ENCODE data around the gene KRT71. TPM values are rescaled to one million over a fixed set of nuclear protein-coding genes. Genes with fewer than 3 reads are reported as not detected.

KRT71 gene
- total RNA-seq, 1 experiment from 2014 or later: not detected

- no peak for TF ChIP-seq USF1 (CRISPR knock-in tag; IDR thresholded peaks at IDR 0.05)
These were observed 39.2 kb downstream of the KRT71 start (continued) for GRCh38 chr12:52513736-52514135.

GRCh38 chr12:52508211-52508610, 44.7 kb downstream of the KRT71 start:
- Mint-ChIP-seq H3K4me1 (peaks cover 8% of the 10 kb centered on the region; the same call in 1 of the 2 replicates), H3K27ac (no peak overlapping the region), H3K9me3 (peaks cover 20% of the 10 kb centered on the region), H3K27me3 (ENCODE audit: low read depth) (peaks cover 2% of the 10 kb centered on the region), H3K4me3 (no peak overlapping the region), H3K36me3 (peaks cover 5% of the 10 kb centered on the region; the same call in 1 of the 2 replicates)
- DNase-seq (ENCODE audit: low spot score) (no peak), ATAC-seq (no peak)
- ChIA-PET POLR2A (no interaction called here), CTCF (interaction anchor here (0.9 to 2.4 kb wide), 5 partner anchors 13 to 128 kb away, joined by 4 to 23 read pairs (median 8); no protein-coding TSS in a partner anchor)
- TF ChIP-seq CREB1 (CRISPR knock-in tag; IDR thresholded peaks at IDR 0.05) (no peak), JUN (CRISPR knock-in tag; IDR thresholded peaks at IDR 0.05) (no peak), TEAD1 (CRISPR knock-in tag; IDR thresholded peaks at IDR 0.05) (no peak), GTF2I (CRISPR knock-in tag; conservative IDR thresholded peaks at IDR 0.05) (no peak), ZNF263 (CRISPR knock-in tag; IDR thresholded peaks at IDR 0.05; ENCODE audit: low read depth) (no peak), ZNF416 (CRISPR knock-in tag; IDR thresholded peaks at IDR 0.05) (no peak)

- DNase-seq (ENCODE audit: low spot score): no peak
These were observed 45.9 kb downstream of the KRT71 start for GRCh38 chr12:52506858-52507715.

More at GRCh38 chr12:52506858-52507715, 45.9 kb downstream of the KRT71 start:
- ChIA-PET CTCF (interaction anchor here (0.5 to 2.4 kb wide), 21 partner anchors 11 to 404 kb away, joined by 3 to 23 read pairs (median 4); no protein-coding TSS in a partner anchor), POLR2A (no interaction called here)
- peak; percentile 95 for ATAC-seq
- no peak overlapping the region for H3K4me3 Mint-ChIP-seq
- peaks cover 20% of the 10 kb centered on the region for H3K9me3 Mint-ChIP-seq
- H3K27ac Mint-ChIP-seq: no peak overlapping the region
- peaks cover 8% of the 10 kb centered on the region; the same call in 1 of the 2 replicates for H3K4me1 Mint-ChIP-seq
- peaks cover 5% of the 10 kb centered on the region; the same call in 1 of the 2 replicates for H3K36me3 Mint-ChIP-seq
- H3K27me3 Mint-ChIP-seq (ENCODE audit: low read depth): peaks cover 2% of the 10 kb centered on the region
- TF ChIP-seq CTCF (IDR thresholded peaks at IDR 0.05) (peak; percentile 31; the same call in 1 of the 2 replicates), STAT6 (CRISPR knock-in tag; conservative IDR thresholded peaks at IDR 0.05; ENCODE audit: low read depth) (no peak)

Measured in WTC11 (cell line).